Measurements from ENCODE around the gene LRMDA. TPM values are rescaled to one million over a fixed set of nuclear protein-coding genes. Genes with fewer than 3 reads are reported as not detected.

LRMDA gene
- total and polyA plus RNA-seq, 7 donors = 1.0 to 5.7 (median 2.5) TPM

GRCh38 chr10:76244061-76244686, 812.8 kb downstream of the LRMDA start:
- DNase-seq (no peak), ATAC-seq (no peak)
- 55 to 62% (median 56%) methylated on average over 5 of the region's 5 CpGs for WGBS, 3 donors
- Histone ChIP-seq H3K4me3 (no peak overlapping the region), H3K27me3 (ENCODE audit: insufficient read depth in 3 of 3, low read length in 2 of 3) (no peaks in the 10 kb centered on the region), H3K4me1 (no peaks in the 10 kb centered on the region), H3K9me3 (no peaks in the 10 kb centered on the region), H3K27ac (no peak overlapping the region), H3K36me3 (ENCODE audit: insufficient read depth in 1 of 2, low read depth in 1 of 2) (no peaks in the 10 kb centered on the region)
- intact Hi-C loops (cut with DNase I) = no loop called here
- no peak for TF ChIP-seq CTCF (IDR thresholded peaks at IDR 0.05)

GRCh38 chr10:76245951-76246495, 814.6 kb downstream of the LRMDA start:
- H3K27me3 ChIP-seq (ENCODE audit: insufficient read depth in 3 of 3, low read length in 2 of 3) = no peaks in the 10 kb centered on the region
- 92 to 96% (median 96%) methylated on average over 7 of the region's 7 CpGs for WGBS, 3 donors
- H3K4me1 ChIP-seq = no peaks in the 10 kb centered on the region
- no peaks in the 10 kb centered on the region for H3K9me3 ChIP-seq
- intact Hi-C loops (cut with DNase I) = no loop called here
- TF ChIP-seq CTCF (IDR thresholded peaks at IDR 0.05) = no peak
- H3K36me3 ChIP-seq (ENCODE audit: insufficient read depth in 1 of 2, low read depth in 1 of 2) = no peaks in the 10 kb centered on the region
- H3K27ac ChIP-seq = no peak overlapping the region
- no peak overlapping the region for H3K4me3 ChIP-seq
- DNase-seq (no peak), ATAC-seq (no peak)

- Histone ChIP-seq H3K4me3 (no peak overlapping the region), H3K9me3 (no peaks in the 10 kb centered on the region), H3K27me3 (ENCODE audit: insufficient read depth in 3 of 3, low read length in 2 of 3) (no peaks in the 10 kb centered on the region), H3K4me1 (no peaks in the 10 kb centered on the region), H3K27ac (no peak overlapping the region), H3K36me3 (ENCODE audit: insufficient read depth in 1 of 2, low read depth in 1 of 2) (no peaks in the 10 kb centered on the region)
- WGBS, 3 donors = 79 to 97% (median 90%) methylated on average over 1 of the region's 1 CpG
- intact Hi-C loops (cut with DNase I) = no loop called here
- no peak for ATAC-seq
- no peak for TF ChIP-seq CTCF (IDR thresholded peaks at IDR 0.05)
- no peak for DNase-seq
Observed at GRCh38 chr10:76248649-76249200, 817.3 kb downstream of the LRMDA start.

GRCh38 chr10:76251841-76252671, 820.6 kb downstream of the LRMDA start:
- no peak overlapping the region for H3K4me3 ChIP-seq
- no peaks in the 10 kb centered on the region for H3K27me3 ChIP-seq (ENCODE audit: insufficient read depth in 3 of 3, low read length in 2 of 3)
- intact Hi-C loops (cut with DNase I) = no loop called here
- WGBS, 3 donors = 54 to 57% (median 56%) methylated on average over 11 of the region's 11 CpGs
- no peaks in the 10 kb centered on the region for H3K9me3 ChIP-seq
- no peaks in the 10 kb centered on the region for H3K4me1 ChIP-seq
- H3K27ac ChIP-seq = no peak overlapping the region
- no peak for TF ChIP-seq CTCF (IDR thresholded peaks at IDR 0.05)
- DNase-seq = peak in 1 of 2 donors; percentile 23
- ATAC-seq = no peak
- H3K36me3 ChIP-seq (ENCODE audit: insufficient read depth in 1 of 2, low read depth in 1 of 2) = no peaks in the 10 kb centered on the region
